C4-2B (cell line): ENCODE data around the gene TIAM2.

Experiments used
- H3K27ac ChIP-seq: fragments of 450-650 bp; 2 replicates; pipeline ENCODE4 v1.5.1; 2017
- ZFX ChIP-seq: fragments of 450-650 bp; IDR thresholded peaks from 2 replicates; pipeline ENCODE4 v1.6.1; 2017
- TF ChIP-seq, protein P1 (sequence below): fragments of 450-650 bp; conservative IDR thresholded peaks from 2 replicates; pipeline ENCODE4 v1.5.1; 2017; ENCODE audit warnings: mild to moderate bottlenecking

TIAM2 gene

DNA sequence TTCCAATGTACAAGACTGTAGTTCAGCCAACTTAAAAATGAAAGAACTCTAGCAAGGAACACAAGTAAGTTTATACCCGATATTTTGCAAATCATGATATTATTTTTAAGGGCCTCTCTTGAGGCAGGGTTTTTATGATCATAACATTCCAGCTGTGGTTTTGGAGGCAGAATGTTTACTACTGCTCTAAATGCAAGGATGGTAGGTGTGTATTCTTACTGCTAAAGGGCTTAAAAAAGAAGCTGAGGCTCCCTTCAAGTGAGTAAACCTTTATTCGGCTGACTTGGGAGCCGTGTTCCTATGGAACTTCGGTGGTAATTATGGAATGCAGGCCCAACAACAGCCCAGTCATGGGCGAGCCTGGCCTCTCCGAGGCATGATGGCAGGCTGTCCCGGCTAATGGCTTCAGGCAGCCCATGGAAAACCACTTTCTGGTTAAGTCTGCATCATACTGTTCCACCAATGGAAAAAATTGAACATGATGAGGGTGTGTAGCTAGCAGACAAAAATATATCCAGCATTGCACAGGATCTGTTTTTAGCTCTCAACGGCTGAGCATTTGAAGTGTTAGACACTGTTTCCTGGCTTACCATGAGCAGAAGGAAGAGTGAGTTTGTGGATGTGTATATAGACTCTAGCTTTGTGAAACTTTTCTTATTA lies 111.5 kb downstream of the TIAM2 start:
- H3K27ac ChIP-seq = no peak overlapping the region
- TF ChIP-seq ZFX = no peak
- TF ChIP-seq, protein P1, sequence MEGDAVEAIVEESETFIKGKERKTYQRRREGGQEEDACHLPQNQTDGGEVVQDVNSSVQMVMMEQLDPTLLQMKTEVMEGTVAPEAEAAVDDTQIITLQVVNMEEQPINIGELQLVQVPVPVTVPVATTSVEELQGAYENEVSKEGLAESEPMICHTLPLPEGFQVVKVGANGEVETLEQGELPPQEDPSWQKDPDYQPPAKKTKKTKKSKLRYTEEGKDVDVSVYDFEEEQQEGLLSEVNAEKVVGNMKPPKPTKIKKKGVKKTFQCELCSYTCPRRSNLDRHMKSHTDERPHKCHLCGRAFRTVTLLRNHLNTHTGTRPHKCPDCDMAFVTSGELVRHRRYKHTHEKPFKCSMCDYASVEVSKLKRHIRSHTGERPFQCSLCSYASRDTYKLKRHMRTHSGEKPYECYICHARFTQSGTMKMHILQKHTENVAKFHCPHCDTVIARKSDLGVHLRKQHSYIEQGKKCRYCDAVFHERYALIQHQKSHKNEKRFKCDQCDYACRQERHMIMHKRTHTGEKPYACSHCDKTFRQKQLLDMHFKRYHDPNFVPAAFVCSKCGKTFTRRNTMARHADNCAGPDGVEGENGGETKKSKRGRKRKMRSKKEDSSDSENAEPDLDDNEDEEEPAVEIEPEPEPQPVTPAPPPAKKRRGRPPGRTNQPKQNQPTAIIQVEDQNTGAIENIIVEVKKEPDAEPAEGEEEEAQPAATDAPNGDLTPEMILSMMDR = no peak

DNA sequence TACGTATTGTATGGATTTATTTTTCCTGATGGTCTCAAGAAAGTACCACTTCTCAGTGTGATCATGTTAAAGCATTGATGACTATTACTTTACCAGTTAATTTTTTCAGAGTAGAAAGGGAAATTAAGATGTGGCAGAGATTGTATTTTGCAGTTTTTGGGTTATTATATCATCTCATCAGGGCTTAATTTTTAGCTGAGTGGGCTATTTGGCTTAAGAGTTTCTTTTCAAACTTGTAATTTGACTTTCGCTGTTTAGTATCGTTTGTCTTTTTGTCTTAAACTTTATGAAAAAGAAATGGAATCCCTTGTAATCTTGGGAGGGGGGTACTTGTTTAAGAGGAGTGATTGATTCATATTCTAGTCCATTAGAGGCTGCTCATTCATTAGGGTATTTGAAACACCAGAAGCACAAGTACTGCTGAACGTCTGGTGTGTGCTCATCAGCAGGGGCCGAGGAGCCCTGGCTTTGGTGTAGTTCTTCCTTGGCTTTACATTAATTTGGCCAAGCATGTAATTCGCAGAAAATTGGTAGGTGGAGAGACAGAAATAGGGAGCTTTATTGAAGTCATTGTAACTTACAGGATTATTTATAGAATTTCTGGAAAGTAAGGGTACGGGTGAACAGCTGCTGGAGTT lies 112.4 kb downstream of the TIAM2 start:
- H3K27ac ChIP-seq = no peak overlapping the region
- no peak for TF ChIP-seq ZFX
- TF ChIP-seq, protein P1 = no peak

DNA sequence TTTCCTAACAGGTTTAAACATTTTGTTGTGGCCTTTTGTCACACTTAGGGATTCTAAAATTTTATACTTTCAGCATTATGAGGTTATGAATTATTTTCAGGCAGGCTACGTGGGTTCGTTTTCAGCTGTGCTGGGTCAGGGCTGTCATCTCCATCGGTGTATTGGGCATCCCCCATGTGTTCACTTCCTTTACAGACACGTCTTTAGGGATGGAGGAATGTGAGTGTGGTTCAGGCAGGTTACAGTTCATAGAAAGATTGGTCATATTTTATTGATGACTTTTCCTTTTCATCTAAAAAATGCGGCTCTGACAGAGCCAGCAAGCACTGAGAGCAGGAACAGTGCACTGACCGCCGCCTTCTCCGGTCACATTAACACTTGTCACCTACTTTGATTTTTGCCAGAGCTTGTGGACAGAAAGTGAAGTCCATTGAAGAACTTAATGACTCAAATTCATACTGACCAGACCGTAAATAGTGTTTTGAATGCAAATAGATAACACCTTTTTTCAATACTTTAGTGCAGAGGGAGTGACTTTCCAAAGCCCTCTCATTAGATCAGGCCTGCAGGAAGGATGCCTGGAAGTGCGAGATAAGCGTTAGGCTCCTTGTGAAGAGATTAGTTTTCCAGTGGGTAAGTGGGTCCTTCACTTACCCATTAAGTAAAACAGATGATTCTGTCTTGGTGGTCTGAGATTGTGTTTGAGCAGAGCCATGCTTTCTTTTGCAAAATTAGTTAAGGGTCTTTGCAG lies 113.1 kb downstream of the TIAM2 start:
- TF ChIP-seq, protein P1 = no peak
- TF ChIP-seq ZFX = no peak

DNA sequence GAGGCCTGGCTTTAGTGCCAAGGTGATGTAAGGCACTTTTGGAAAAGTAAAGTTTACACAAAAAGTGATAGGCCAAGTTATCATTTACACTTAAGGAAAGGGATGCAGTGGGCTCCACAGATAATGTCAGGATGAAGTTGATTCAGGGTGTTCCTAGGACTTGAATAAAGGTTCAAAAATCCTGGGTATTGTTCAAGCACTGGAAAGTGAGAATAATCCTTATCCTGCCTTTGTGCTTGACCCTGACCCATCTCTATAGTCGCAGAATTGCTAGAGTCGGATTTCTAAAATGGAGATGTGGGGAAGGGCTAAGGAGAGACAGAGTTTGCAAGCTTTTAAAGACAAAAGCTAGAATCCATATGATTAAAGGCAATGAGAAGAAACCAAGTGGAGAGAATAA lies 115.6 kb downstream of the TIAM2 start:
- H3K27ac ChIP-seq = no peak overlapping the region
- TF ChIP-seq, protein P1 = no peak
- no peak for TF ChIP-seq ZFX

More for the DNA sequence above, 113.1 kb downstream of the TIAM2 start:
- no peak overlapping the region for H3K27ac ChIP-seq

DNA sequence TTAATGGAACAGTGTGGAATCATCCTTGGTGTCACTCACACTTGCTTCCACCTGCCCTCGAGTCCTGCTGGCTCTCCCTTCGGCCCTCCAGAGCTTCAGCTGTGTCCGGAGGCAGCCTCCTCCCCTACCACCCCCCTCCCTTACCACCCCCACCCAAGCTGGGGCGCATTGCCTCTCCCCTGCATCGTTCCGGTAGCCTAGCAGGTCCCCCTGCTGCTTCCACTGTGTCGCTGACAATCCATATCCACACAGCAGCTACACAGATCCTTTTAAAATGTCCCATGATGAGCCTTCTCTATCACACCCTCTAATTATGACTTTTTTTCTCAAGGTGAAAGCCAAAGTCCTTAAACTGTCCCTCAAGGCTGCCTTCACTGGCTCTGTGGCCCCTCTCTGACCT lies 117.6 kb downstream of the TIAM2 start:
- TF ChIP-seq ZFX = no peak
- TF ChIP-seq, protein P1 = no peak
- no peak overlapping the region for H3K27ac ChIP-seq

DNA sequence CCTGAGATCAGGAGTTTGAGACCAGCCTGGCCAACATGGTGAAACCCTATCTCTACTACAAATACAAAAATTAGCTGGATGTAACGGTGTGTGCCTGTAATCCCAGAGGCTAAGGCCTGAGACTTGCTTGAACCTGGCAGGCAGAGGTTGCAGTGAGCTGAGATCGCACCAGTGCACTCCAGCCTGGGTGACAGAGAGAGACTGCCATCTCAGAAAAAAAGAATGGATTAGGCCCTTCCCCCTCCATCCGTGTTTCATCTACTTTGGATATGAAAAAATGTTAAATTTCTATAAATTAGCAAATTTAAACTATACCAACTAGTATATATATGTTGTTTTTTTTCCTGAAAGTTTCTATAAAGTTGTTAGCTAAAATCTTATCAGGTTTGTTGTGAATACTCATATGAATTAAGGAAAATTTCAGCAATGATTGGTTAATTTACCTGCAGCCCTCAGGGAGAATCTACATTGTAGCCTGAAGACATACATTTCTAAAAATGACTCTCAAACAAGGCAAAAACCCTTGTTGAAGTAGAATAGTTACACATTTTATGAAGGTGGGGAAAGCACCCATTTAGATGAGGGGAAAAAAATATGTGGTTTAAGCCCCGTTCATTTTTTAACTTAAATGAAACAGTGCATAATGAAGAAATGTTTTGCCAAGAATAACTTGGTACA lies 120.9 kb downstream of the TIAM2 start:
- TF ChIP-seq, protein P1 = no peak
- no peak for TF ChIP-seq ZFX
- no peak overlapping the region for H3K27ac ChIP-seq

DNA sequence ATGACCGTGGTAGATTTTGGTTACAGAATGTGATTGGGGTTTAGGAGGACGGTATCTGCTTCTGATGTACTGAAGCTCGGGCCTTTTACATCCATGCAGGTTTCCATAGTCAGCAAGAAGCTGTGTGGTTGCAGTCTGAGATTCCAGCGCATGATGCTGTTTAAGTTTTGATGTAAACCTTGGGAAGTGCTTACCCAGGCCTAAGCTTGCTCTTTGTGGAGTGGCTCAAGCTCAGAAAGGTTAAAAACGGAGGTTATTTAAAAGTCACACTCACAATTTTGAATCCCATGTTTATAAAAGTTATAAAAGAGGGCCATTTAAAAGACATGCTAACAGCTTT lies 121.4 kb downstream of the TIAM2 start:
- TF ChIP-seq ZFX = no peak
- TF ChIP-seq, protein P1 = no peak
- no peak overlapping the region for H3K27ac ChIP-seq
